AG04450 (cell line): ENCODE results near the gene MARK4. TPM values are rescaled to one million over a fixed set of nuclear protein-coding genes. Genes with fewer than 3 reads are reported as not detected.
A peak's percentile ranks its signal among the peaks of the same experiment; 100 is the strongest.

ENCODE experiments used
- CTCF ChIA-PET: fragments of 300-600, 350-600 bp; formaldehyde crosslinking; extraction: SDS; loops from one replicate; lab custom pipeline; 2022; ENCODE audit warnings: antibody characterized with exemption, inconsistent platforms; lab: Charles Lee
- POLR2A ChIA-PET: fragments of 350-600 bp; formaldehyde crosslinking; extraction: SDS; loops from one replicate; lab custom pipeline; 2021; ENCODE audit warnings: antibody characterized with exemption, inconsistent platforms; lab: Yijun Ruan, JAX
- DNase-seq: peaks from one replicate; pipeline ENCODE4 v3.0.0-alpha.2; 2011; ENCODE audit warnings: low read depth, low spot score
- H3K27ac ChIP-seq: one replicate; pipeline ENCODE4 v1.5.1; 2012; ENCODE audit warnings: low read depth, low read length, control low read depth
- H3K27me3 ChIP-seq: one replicate; pipeline ENCODE4 v1.6.0; 2012; ENCODE audit warnings: low read length; ENCODE audit not compliant: control insufficient read depth, insufficient read depth
- H3K4me3 ChIP-seq: 2 replicates; pipeline ENCODE4 v1.5.1; 2011; ENCODE audit warnings: mild to moderate bottlenecking, low read depth, low read length, control low read depth
- H3K9me3 ChIP-seq: 2 replicates; pipeline ENCODE4 v1.5.1; 2012; ENCODE audit warnings: low read length; ENCODE audit not compliant: control insufficient read depth, insufficient read depth
- CTCF ChIP-seq: IDR thresholded peaks from 2 replicates; pipeline ENCODE4 v1.5.1; 2011; ENCODE audit warnings: low read depth, low read length, control low read depth, inconsistent platforms
- polyA plus RNA-seq: library from polyadenylated mRNA; depleted of rRNA; stranded (reverse); fragments of >200 nt; gene quantifications from 2 replicates; pipeline ENCODE4 v1.2.3, GENCODE V29; 2011

MARK4 gene
- polyA plus RNA-seq, 1 experiment, result 12.6 TPM

- no peak for DNase-seq
- ChIA-PET CTCF (interaction anchor here (0.5 kb wide), 1 partner anchor 385 kb away, joined by 4 read pairs; no protein-coding TSS in a partner anchor), POLR2A (no interaction called here)
- H3K9me3 ChIP-seq, result no peaks in the 10 kb centered on the region; the same call in 1 of the 2 replicates
- H3K4me3 ChIP-seq, result no peak overlapping the region
- peak; percentile 34; the same call in 1 of the 2 replicates for TF ChIP-seq CTCF
- H3K27ac ChIP-seq, result no peak overlapping the region
- no peaks in the 10 kb centered on the region for H3K27me3 ChIP-seq
Observed at GRCh38 chr19:45254044-45254531, 3.0 kb downstream of the MARK4 start.

GRCh38 chr19:45255611-45256157 lies 4.6 kb downstream of the MARK4 start:
- CTCF ChIA-PET, result no interaction called here
- Histone ChIP-seq H3K27me3 (no peaks in the 10 kb centered on the region), H3K4me3 (no peak overlapping the region), H3K27ac (no peak overlapping the region), H3K9me3 (no peaks in the 10 kb centered on the region; the same call in 1 of the 2 replicates)
- POLR2A ChIA-PET, result no interaction called here
- no peak for TF ChIP-seq CTCF
- DNase-seq, result no peak

- H3K27ac ChIP-seq, result no peak overlapping the region
- H3K4me3 ChIP-seq, result no peak overlapping the region
- ChIA-PET CTCF (interaction anchor here (1.0 kb wide), 1 partner anchor 8 kb away, joined by 4 read pairs; no protein-coding TSS in a partner anchor), POLR2A (no interaction called here)
- no peak for DNase-seq
- TF ChIP-seq CTCF, result no peak
- H3K27me3 ChIP-seq, result no peaks in the 10 kb centered on the region
- H3K9me3 ChIP-seq, result no peaks in the 10 kb centered on the region
Observed at GRCh38 chr19:45256836-45257235, 5.8 kb downstream of the MARK4 start.

- TF ChIP-seq CTCF, result no peak
- no peaks in the 10 kb centered on the region for H3K9me3 ChIP-seq
- POLR2A ChIA-PET, result interaction anchor here (1.0 kb wide), 1 partner anchor 63 kb away, joined by 3 read pairs; no protein-coding TSS in a partner anchor
- no peak overlapping the region for H3K27ac ChIP-seq
- CTCF ChIA-PET, result no interaction called here
- no peak for DNase-seq
- no peak overlapping the region for H3K4me3 ChIP-seq
- no peaks in the 10 kb centered on the region for H3K27me3 ChIP-seq
Observed at GRCh38 chr19:45258862-45259261, 7.8 kb downstream of the MARK4 start.

GRCh38 chr19:45262570-45262969 lies 11.5 kb downstream of the MARK4 start:
- no peak for TF ChIP-seq CTCF
- CTCF ChIA-PET, result no interaction called here
- no peaks in the 10 kb centered on the region; the same call in 1 of the 2 replicates for H3K9me3 ChIP-seq
- no peak overlapping the region for H3K27ac ChIP-seq
- no peak overlapping the region for H3K4me3 ChIP-seq
- no peak for DNase-seq
- no peaks in the 10 kb centered on the region for H3K27me3 ChIP-seq
- POLR2A ChIA-PET, result no interaction called here
